HepG2 (cell line): ENCODE results near the gene CTDNEP1. TPM values are rescaled to one million over a fixed set of nuclear protein-coding genes. Genes with fewer than 3 reads are reported as not detected.

Experiments
- ARID4A ChIP-seq: sonication (generic); formaldehyde crosslinking; IDR thresholded peaks from 2 replicates; pipeline ENCODE4 v1.5.0; 2020; ENCODE audit warnings: mild to moderate bottlenecking, missing genetic modification reagents, borderline replicate concordance
- ATF1 ChIP-seq: IDR thresholded peaks from 2 replicates; pipeline ENCODE4 v1.6.1; 2016; ENCODE audit warnings: mild to moderate bottlenecking, control low read depth
- FOXM1 ChIP-seq: sonication (generic); formaldehyde crosslinking; IDR thresholded peaks from 2 replicates; pipeline ENCODE4 v1.5.0; 2020; ENCODE audit warnings: missing genetic modification reagents
- HOXA7 ChIP-seq: sonication (generic); formaldehyde crosslinking; IDR thresholded peaks from 2 replicates; pipeline ENCODE4 v1.8.1; 2022; ENCODE audit warnings: mild to moderate bottlenecking, missing genetic modification reagents, moderate library complexity
- MAFG ChIP-seq: sonication (generic); formaldehyde crosslinking; IDR thresholded peaks from 2 replicates; pipeline ENCODE4 v1.5.1; 2020; ENCODE audit warnings: mild to moderate bottlenecking, missing genetic modification reagents
- MIXL1 ChIP-seq: IDR thresholded peaks from 2 replicates; pipeline ENCODE4 v1.6.1; 2016
- PCBP2 ChIP-seq: fragments of 200-400 bp; formaldehyde crosslinking; optimal IDR thresholded peaks from 2 replicates; pipeline ENCODE3; 2018; ENCODE audit warnings: low read length, low read depth; ENCODE audit not compliant: poor library complexity, severe bottlenecking
- RAD51 ChIP-seq: fragments of 450-650 bp; IDR thresholded peaks from 2 replicates; pipeline ENCODE4 v1.6.1; 2016; ENCODE audit warnings: borderline replicate concordance
- RARA ChIP-seq: IDR thresholded peaks from 2 replicates; pipeline ENCODE4 v1.6.1; 2016; ENCODE audit warnings: missing genetic modification reagents, missing compliant biosample characterization
- THAP7 ChIP-seq: sonication (generic); formaldehyde crosslinking; IDR thresholded peaks from 2 replicates; pipeline ENCODE4 v1.8.1; 2023; ENCODE audit warnings: mild to moderate bottlenecking, missing genetic modification reagents
- ZBTB38 ChIP-seq: sonication (generic); formaldehyde crosslinking; IDR thresholded peaks from 2 replicates; pipeline ENCODE4 v1.5.1; 2020; ENCODE audit warnings: mild to moderate bottlenecking, missing genetic modification reagents
- ZNF121 ChIP-seq: sonication (generic); formaldehyde crosslinking; IDR thresholded peaks from 2 replicates; pipeline ENCODE4 v1.5.0; 2020; ENCODE audit warnings: mild to moderate bottlenecking, missing genetic modification reagents
- ZNF24 ChIP-seq: fragments of 450-650 bp; IDR thresholded peaks from 2 replicates; pipeline ENCODE4 v1.6.1; 2017; ENCODE audit warnings: antibody characterized with exemption, mild to moderate bottlenecking
- ZNF570 ChIP-seq: sonication (generic); formaldehyde crosslinking; IDR thresholded peaks from 2 replicates; pipeline ENCODE4 v1.4.0; 2020; ENCODE audit warnings: mild to moderate bottlenecking, missing genetic modification reagents, borderline replicate concordance
- ZNF574 ChIP-seq: sonication (generic); formaldehyde crosslinking; IDR thresholded peaks from 2 replicates; pipeline ENCODE4 v1.4.0; 2020; ENCODE audit warnings: missing genetic modification reagents
- ZNF816 ChIP-seq: sonication (generic); formaldehyde crosslinking; IDR thresholded peaks from 2 replicates; pipeline ENCODE4 v1.8.0; 2022; ENCODE audit warnings: missing genetic modification reagents, mild to moderate bottlenecking, borderline replicate concordance
- polyA plus RNA-seq, 8 experiments: library from polyadenylated mRNA; depleted of rRNA in 3 of 8; stranded (reverse) in 7 of 8; unstranded in 1 of 8; fragments of >200 nt; fragmentation: Illumina TruSeq in 4 of 8; extraction: Trizol in 4 of 8; gene quantifications; 2 replicates each; pipeline versions ENCODE4 v1.2.1 to v1.2.3, GENCODE V29; 2011 to 2016; ENCODE audit warnings: low read depth in 4 of 8, missing spikeins in 1 of 8, mixed read lengths in 1 of 8; ENCODE audit not compliant: insufficient read depth in 1 of 8
- total RNA-seq, 5 experiments: library from RNA; depleted of rRNA; stranded (reverse); fragments of >200 nt; fragmentation: Illumina TruSeq; extraction: Trizol; gene quantifications; 2 replicates each; pipeline ENCODE4 v1.2.3, GENCODE V29; 2016; ENCODE audit warnings: low read depth in 1 of 5
- TF ChIP-seq, protein P1 (sequence below): sonication (generic); formaldehyde crosslinking; IDR thresholded peaks from 2 replicates; pipeline ENCODE4 v1.4.0; 2020; ENCODE audit warnings: missing genetic modification reagents

CTDNEP1 gene
- total and polyA plus RNA-seq, 2 of the 13 experiments (the other 11 are each of a cell fraction or from before 2014, with no cell fraction given), result 19.8 to 118 TPM

DNA sequence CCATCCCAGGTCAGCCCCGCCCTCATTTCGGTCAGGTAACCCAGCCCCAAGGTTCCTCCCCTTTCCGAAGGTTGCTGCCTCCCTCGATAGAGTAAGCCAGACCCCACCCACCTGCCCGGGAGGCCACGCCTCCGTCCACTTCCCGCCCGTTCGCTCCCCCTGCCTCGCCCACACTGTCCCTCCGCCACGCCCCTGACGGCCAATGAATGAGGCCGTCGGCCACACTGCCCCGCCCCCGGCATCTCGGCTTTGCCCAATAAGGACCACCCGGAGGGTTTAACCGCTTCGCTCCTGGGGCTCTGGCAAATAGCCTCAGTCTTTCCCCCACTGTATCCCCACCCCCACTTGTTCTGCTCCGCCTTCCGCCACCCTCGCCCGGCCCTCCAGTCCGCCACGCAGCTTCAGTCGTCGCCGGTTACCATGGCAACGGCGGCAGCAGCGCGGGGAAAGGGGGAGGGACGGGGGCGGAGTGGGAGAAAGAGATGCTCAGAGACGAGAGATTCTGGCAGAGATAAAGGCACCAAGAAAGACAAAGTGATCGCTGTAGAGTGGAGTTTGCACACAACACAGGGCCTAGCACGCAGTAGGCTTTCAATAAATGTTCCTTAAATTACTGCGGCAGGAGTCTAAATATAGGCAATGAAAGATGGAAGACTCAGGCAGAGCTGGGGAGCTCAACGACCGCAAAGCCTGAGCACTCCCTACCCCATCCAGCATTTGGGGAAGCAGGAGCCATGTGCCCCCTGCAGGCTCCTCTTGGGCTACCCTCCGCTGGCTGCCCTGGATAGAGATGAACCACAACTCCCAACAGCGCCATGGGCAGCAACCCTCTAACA lies 37.0 kb downstream of the CTDNEP1 start (continued):
- no peak; the same call in 1 of the 2 replicates for TF ChIP-seq ARID4A (CRISPR knock-in tag)
- peak; percentile 59; the same call in 1 of the 2 replicates for TF ChIP-seq ZNF574 (CRISPR knock-in tag)
- no peak for TF ChIP-seq ZNF24
- no peak for TF ChIP-seq FOXM1 (CRISPR knock-in tag)
- no peak for TF ChIP-seq MAFG (CRISPR knock-in tag)
- TF ChIP-seq, protein P1, sequence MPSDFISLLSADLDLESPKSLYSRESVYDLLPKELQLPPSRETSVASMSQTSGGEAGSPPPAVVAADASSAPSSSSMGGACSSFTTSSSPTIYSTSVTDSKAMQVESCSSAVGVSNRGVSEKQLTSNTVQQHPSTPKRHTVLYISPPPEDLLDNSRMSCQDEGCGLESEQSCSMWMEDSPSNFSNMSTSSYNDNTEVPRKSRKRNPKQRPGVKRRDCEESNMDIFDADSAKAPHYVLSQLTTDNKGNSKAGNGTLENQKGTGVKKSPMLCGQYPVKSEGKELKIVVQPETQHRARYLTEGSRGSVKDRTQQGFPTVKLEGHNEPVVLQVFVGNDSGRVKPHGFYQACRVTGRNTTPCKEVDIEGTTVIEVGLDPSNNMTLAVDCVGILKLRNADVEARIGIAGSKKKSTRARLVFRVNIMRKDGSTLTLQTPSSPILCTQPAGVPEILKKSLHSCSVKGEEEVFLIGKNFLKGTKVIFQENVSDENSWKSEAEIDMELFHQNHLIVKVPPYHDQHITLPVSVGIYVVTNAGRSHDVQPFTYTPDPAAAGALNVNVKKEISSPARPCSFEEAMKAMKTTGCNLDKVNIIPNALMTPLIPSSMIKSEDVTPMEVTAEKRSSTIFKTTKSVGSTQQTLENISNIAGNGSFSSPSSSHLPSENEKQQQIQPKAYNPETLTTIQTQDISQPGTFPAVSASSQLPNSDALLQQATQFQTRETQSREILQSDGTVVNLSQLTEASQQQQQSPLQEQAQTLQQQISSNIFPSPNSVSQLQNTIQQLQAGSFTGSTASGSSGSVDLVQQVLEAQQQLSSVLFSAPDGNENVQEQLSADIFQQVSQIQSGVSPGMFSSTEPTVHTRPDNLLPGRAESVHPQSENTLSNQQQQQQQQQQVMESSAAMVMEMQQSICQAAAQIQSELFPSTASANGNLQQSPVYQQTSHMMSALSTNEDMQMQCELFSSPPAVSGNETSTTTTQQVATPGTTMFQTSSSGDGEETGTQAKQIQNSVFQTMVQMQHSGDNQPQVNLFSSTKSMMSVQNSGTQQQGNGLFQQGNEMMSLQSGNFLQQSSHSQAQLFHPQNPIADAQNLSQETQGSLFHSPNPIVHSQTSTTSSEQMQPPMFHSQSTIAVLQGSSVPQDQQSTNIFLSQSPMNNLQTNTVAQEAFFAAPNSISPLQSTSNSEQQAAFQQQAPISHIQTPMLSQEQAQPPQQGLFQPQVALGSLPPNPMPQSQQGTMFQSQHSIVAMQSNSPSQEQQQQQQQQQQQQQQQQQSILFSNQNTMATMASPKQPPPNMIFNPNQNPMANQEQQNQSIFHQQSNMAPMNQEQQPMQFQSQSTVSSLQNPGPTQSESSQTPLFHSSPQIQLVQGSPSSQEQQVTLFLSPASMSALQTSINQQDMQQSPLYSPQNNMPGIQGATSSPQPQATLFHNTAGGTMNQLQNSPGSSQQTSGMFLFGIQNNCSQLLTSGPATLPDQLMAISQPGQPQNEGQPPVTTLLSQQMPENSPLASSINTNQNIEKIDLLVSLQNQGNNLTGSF (CRISPR knock-in tag), result no peak
- TF ChIP-seq HOXA7, result no peak
- no peak for TF ChIP-seq ZBTB38 (CRISPR knock-in tag)
- TF ChIP-seq RAD51, result no peak
- TF ChIP-seq ATF1, result no peak
- TF ChIP-seq ZNF570 (CRISPR knock-in tag), result no peak
- no peak for TF ChIP-seq MIXL1
- no peak for TF ChIP-seq ZNF816
- no peak for TF ChIP-seq RARA (CRISPR knock-in tag)
- TF ChIP-seq PCBP2, result no peak
- no peak; the same call in 1 of the 2 replicates for TF ChIP-seq THAP7
- TF ChIP-seq ZNF121 (CRISPR knock-in tag), result no peak
